DMS153 treated with DMSO at 0.1 percent for 48 hours (cell line): ENCODE results near the gene GRIK4.

Experiments used
- DNase-seq: peaks from one replicate; lab custom pipeline; 2025; ENCODE audit not compliant: unreplicated experiment; lab: John Stamatoyannopoulos, UW

Gene GRIK4

DNA sequence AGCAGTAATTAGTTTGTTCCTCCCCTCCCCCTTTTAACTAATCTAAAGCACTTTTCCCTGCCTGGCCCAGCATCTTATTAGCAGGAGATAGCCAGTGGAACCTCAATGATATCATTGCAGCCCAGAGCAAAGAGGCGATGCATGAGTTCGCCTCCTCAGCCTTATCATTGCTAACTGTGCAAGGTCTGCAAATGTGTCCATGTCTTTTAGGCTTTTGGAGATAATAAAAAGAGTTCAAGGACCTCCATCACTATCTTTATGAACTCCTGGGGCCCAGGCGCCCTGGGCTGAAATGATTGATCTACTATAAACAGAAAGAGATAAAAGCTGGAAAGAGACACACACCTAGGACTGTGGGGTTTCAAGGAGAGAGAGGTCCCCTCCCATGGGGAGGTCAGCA, 388.2 kb downstream of the GRIK4 start:
- DNase-seq: no peak

DNA sequence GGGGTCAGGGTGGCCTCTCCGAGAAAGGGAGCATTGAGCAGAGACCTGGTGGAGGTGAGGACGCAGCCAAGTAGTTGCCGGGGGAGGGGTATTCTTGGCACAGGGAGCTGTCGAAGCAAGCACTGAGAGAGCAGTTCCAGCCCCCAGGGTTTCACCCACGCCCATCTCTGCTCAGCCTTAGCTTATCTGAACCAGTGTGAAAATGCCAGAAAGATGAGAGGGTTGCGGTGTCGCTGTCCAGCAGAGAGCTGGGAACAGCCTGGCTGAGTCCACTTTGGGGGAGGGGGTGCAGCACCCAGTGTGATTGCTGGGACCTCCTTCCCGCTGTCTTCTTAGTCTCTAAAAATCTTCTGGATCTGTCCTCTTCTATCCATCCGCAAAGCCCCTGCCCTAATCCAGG, 389.1 kb downstream of the GRIK4 start:
- no peak for DNase-seq

DNA sequence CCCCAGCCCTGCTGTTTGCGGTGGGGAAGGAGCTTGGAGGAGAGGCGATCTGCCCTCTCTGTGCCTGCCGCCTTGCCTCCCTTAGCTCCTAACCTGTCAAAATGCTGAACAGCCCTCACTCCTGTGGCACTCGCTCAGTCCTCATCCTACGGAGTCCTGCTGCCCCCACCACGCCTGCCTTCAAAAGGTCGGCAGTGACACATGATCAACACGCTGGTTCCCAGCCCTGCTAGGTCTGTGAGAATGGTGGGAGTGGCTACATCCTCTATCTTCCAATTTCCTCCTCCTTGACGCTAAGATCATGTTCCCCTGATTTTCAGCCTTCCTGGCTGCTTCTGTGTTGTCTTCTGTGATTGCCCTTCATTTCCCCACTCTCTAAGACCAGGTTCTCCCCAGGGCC, 392.1 kb downstream of the GRIK4 start:
- no peak for DNase-seq

DNA sequence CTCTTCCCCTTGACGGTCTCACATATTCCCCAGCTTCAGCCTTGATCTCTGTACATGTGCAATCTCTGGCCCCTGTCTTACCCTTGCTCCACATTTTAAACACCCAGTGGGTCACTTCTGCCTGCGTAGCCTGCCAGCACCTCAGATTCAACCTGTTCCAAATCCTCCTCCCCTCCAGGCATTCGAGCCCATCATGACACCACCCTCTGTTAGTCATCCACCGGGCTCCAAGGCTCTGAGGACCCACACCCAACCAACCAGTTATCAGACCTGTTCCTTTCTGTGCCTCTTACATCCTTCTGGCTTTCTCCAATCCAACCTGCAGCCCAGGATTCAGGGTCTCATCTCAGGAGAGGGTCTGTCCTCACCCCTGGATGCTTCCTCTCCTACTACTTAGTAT, 392.6 kb downstream of the GRIK4 start:
- DNase-seq: no peak

DNA sequence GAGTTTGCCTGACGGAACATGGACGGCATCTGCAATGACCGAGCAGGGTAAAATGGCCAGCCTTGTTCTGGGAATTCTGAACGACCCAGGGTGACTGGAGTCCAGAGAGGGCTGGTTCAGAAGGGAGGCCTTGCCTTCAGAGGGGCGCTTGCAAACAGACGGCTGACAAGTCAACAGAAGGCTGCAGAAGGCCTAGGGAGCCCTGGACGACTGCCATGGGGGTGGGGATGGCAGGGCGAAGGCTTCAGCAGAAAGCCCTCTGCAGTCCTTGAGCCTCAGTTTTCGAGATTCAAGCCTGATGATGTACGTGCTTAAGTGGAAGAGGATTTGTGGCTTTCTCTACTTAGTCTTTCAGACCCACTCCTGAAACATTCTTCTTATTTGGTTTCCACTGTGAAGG, 395.2 kb downstream of the GRIK4 start:
- no peak for DNase-seq

DNA sequence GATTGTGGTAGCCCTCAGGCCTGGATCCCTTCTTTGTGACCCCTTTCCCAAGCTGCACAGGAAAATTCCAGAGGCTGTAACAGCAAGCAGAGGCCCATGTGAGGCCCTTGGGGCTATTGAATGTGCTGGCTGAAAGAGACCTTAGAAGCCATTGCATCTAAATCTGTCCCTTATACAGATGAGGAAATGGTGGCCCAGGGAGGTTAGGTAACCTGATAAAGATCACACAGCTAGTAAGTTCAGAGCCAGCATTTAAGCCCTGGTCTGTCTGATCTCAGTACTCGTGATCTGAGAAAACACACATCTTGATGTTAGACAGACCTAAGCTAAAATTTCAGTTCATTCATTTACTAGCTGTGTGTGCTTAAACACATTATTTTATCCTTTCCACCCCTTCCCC, 396.4 kb downstream of the GRIK4 start:
- no peak for DNase-seq

DNA sequence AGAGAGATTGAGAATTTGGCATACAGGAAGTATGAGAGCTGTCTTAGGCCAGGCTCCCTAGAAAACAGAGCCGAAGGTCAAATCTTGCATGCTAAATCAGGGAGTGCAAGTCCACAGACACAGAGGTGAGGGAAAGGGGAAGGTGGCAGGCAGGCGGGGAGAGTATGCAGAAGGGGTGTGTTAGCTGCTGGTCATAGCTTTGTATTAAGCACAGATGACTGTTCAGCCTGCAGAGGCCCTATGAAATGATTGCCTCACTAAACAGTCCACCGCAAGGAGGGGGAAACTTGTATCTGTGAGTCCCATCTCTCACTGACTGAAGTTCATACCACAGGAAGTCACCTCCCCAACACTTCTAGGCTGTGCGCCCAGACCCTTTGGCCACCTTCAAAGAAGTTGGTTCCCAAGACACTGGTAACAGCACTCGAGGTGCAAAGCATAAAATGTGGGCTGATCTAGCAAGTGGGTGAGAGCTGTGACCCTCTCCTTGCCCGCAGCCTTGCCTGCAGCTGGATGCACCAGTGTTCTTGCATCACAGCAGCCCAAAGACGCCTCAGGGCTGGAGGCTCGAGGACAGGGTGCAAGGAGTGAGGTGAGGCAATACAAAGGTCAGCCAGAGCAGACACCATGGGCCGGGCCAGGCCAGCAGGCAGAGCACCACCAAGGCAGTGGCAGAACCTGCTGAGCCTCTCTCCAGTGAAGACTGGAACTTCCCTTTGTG, 397.1 kb downstream of the GRIK4 start:
- DNase-seq: no peak

DNA sequence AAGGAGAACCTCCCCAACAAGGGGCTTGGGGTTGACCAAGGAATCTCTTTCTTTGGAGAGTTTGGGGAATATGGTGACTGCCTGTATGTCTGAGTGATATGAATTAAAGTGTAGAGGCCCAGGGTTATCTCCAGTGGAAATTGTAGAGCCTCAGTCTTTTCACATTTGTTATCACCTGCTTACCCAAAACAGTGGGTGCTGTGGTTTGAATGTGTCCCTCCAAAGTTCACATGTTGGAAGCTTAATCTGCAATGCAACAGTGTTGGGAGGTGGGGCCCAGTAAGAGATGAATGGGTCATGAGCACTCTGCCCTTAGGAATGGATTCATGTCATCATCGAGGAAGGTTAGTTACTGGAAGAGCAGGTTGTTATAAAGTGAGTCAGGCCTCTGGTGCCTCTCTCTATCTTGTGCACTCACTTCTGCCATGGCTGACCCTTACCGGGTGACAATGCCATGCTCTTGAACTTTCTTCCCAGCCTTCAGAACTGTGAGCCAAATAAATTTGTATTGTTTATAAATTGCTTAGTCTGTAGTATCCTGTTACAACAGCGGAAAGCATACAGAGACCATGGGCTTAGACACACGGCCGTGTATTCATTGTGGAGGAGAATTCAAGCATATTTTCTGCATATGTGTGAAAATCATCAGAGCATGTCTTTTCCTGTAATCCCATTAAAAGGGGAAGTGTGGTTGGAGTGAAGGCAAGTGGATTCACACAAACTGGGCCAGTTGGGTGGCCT, 398.3 kb downstream of the GRIK4 start:
- no peak for DNase-seq

DNA sequence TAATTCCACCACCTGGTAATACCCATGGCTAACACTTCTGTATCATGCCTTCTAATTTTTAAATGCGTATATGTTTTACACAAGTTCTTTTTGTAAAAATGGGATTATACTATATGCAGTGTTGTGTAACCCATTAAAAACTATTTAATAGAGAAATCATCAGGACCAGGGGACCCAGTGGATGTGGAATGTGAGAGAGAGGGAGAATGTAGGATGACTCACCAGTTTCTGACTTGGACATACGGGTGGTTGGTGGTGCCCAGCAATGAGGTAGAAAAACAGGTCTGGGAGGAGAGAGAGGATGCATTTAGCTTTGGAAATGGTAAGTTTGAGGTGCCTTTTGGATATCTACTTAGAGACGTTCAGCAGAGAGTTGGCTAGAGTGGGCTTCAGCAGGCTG, 400.4 kb downstream of the GRIK4 start:
- DNase-seq: no peak

DNA sequence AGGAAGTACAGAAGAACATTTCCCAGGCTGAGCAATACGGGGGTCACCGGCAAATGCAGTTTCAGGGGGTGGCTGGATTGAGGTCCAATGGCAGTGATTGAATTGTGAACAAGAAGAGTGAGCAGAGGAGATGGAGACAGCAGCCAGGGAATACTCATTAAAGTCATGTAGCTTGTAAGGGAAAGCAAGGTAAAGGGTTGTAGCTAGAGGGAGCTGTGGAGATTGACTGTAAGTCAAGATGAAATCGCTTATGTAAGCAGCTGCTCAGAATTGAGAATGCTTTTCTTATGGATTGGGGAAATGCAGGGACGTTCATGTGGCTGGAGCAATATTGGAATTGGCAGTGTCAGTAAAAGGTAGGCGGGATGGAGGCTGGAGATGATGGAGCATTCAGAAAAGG, 401.0 kb downstream of the GRIK4 start:
- peak; percentile 17 for DNase-seq

DNA sequence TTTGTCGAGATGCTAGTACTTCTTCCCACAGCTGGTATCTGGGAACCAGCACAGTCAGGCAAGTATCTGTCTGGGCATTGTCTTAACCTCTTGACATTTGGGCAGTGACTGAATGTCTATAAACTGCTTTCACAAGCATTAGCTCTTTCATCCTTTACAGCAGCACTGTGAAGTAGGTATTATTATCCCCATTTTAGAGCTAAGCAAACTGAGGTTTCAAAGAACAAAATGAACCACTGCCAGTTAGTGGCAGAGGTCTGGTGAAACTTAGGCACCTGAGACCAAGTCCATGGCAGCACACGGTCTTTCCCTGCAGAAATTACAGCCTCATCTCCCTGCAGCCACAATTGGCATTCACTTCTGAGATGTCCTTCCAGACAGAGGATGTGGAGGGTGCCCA, 401.4 kb downstream of the GRIK4 start:
- DNase-seq: no peak

DNA sequence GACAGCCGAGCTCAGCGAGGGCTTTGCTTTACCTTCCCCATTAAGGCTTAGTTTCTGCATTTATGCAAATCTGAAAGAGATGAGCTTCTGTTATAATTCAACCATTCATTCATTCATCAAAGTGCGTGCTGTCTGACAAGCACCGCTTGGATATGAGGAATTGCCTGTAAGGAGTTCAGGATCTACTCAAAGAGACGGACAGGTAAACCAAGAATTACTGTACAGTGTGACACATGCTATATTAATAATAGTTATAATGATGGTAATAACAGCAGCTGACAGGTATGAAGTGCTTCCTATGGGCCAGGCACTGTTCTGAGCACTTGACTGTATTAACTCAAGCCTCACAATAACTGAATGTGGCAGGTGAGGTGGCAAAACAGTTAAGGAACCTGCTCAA, 402.5 kb downstream of the GRIK4 start:
- no peak for DNase-seq

DNA sequence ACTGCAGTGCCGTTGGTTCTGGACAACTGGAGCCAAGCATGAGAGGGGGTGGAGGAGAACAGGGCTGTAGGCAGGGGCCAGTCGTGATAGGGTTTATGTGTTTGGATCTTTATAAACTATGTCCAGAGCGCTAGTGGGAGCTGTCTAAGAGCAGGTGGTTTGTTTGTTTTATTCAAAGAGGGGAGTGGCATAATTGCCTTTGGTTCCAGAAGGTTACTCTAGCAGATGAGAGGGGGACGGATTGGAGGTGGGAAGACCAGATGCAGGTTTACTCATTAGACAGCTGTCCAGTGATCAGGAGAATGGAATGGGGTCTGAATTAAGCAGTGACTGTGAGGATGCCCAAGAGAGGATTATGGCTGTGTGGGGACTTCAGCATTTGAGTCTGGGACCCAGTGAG, 403.1 kb downstream of the GRIK4 start:
- DNase-seq: no peak

DNA sequence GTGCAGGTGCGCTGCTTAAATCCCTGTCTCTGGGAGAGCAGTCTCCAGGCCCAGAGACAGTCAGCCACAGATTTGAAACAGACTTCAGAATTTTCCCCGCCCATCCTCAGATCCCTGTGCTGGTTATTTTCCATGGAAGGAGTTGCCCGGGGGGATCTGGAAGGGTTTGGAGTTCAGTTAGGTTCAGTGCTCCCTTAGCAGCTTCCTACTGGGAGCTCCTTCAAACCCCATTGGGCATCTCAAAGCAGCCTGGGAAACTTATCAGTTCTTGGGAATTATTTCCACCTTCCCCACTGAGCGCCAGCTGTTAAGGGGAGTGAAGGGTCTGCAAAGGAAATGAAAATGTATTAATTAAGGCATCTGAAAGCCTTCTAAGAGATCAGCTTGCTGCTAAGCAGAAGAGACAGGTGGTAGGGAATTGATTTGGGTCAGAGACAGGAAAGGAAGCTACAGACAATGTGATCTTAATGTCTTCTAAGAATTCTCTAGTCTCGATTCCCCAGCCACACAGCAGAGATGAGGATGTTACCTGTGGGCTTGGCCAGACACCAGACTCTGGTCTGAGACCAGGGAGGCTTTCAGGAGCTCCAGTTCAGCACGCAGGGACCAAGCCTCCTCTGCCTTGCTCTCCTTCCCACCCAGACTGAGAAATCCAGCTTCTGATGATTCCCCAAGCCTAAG, 406.2 kb downstream of the GRIK4 start:
- DNase-seq: no peak

DNA sequence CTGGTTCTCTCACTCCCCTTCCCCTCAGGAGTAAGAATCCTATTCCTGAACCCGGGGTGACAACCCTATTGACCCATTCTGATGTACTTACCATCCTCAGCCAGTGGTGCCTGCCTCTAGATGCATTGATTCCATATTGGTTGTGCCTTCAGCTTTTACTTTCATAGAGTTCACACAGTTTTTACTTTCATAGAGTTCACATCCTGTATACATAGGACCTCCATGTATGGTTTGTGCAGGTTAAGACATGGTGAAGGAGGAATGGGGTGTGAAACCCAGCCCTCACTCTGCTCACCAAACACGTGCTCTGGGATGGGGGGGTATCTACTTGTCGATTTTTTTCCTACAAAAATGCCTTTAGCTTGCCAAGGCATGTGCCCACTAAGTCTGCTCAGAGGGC, 406.7 kb downstream of the GRIK4 start:
- no peak for DNase-seq

DNA sequence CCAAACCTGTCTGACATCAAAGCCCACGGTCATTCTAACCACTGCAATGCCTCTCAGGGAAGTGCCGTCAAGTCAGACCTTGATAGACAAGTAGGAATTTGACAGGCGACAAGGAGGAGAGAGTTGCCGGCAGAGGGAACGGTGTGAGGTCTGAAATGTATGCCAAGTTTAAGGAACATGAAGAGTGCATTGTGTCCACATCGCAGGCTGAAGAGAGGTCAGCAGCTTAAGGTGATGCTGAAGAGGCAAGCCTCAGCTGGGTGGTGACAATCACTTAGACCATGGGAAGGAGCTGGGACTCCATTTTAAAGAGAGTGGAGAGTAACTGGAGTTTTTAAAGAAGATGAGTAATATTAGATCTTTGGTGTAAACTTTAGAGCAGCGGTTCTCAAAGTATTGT, 407.5 kb downstream of the GRIK4 start:
- DNase-seq: no peak

DNA sequence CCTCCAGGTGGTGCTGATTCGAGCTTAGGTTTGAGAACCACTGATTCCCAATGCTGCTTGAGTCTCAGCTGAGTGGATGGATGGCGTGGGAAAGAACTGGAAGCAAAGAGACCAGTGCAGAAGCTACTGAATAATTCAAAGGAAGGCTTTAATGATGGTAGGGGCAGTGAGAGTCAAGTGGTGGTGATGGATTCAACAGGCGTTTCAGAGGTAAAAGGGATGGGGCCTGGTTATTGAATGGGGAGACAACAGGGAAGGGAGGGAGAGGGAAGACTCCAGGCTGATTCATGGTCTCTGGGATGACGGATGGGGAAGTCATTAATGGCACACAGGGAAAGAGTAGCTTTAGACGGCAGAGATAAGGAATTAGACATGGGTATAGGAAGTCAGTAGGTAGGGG, 408.0 kb downstream of the GRIK4 start:
- no peak for DNase-seq

DNA sequence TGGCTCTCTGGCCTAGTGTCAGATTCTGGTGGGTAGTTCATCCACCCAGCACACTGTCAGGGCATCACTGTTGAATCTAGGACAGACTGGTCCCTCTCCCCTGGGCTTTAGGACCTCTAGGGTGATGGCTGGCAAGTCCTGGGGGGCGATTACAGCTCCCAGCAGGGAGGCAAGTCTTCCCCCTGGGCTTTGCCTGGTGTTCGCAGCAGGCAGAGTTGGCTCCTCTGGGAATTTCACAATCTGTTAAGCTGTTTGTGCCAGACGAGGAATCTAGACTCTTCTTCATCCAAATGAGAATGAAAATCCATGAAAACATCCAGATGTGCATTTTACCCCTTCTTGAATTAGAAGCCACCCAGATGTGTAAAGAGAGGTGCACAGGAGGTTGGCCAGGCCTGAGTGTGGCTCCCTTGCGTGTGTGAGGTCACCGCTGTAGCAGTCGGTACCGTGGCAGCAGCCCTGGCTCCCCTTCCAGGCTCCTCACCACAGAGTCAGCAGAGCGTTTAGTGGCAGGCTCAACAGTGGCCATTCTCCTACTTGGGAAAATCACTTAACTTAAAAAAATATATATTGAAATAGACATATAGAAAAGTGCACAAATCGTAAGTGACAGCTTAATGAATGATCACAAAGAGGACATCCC, 412.4 kb downstream of the GRIK4 start:
- no peak for DNase-seq

DNA sequence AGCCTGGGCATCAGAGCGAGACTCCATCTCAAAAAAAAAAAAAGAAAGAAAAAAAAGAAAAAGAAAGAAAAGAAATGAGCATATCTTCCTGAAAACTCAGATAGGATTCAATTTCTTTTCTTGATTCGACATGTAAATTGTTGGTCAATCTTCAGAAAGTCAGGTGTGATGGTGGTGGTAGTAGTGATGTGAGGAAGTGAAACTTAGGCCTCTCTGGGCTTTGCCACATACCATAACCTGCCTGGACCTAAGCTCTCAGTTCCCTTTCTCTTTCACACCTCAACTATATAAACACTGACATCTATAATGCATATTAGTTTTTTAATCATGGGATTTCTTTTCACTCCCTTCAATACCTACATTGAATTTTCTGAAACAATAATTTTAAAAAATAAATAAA, 414.4 kb downstream of the GRIK4 start:
- no peak for DNase-seq

DNA sequence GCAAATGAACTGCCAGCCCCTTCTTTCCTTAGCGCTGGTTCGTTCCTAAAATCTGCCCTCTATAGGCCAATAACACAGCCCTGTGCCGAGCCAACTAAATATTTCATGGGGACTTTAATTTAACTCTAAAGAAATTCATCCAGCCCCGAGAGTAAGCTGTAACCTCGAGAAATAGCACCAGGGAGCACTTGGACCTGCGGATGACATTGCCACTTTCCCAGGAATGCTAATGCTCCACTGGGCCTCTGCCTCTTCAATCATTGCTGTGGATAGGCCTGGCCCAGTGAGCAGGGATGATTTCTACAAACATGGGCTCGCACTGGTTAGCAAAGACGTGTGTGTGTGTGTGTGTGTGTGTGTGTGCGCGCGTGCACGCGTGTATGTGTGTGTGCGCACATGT, 417.1 kb downstream of the GRIK4 start:
- DNase-seq: no peak

DNA sequence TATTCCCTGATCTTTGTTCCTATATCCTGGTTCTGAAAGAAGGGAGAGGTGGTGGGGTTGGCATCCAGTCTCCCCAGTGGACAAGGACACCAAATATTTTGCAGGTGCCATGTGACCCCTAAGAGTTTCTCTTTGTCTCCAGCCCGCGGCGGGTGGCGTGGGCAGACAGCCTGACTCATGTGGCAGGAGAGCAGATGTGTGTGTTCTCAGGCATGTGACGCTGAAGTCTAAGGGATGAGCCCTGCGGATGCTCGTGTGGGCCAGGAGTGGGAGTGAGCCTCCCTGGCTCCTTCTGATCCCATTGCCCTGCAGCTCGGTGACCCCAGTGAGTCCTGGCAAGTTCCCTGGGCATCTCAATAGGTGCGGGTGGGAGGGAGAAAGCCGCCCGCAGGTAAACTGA, 417.5 kb downstream of the GRIK4 start:
- no peak for DNase-seq

DNA sequence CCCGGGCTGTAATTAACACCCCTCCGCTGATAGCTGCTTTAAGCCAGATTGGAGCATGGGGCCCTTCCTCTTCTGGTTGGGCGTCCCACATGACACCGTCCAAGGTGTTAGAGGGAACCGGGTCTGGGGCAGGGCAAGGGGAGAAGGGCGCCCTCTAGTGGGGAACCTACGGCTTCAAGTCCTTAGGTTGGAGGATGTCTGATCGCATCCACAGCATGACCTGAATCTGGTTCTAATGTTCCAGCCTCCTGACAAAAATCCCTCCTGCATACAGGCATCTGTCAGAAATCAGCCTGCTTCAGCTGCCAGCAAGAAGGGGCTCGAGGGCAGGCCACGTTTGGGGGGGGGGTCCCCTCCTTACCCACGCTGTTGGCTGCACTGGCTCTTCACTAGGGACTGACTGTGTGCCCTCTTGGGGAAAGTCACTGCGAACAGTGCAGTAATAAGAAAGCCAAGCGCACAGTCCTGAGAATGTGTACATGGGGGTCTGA, 418.2 kb downstream of the GRIK4 start:
- no peak for DNase-seq
